Keratinocyte (primary cell): Measurements from ENCODE around the gene DCAF4. TPM values are rescaled to one million over a fixed set of nuclear protein-coding genes. Genes with fewer than 3 reads are reported as not detected.

Experiments
- DNase-seq: peaks from one replicate; pipeline ENCODE4 v3.0.0-alpha.2; 2011; ENCODE audit warnings: low read depth, missing footprints, low spot score
- FAIRE-seq: peaks from 2 replicates; lab custom pipeline; 2011; peaks lifted over from hg19 to GRCh38; lab: Jason Lieb, UNC
- H2AFZ ChIP-seq: 2 replicates; pipeline ENCODE4 v1.6.0; 2012; ENCODE audit warnings: low read length, control low read depth, inconsistent platforms; ENCODE audit not compliant: control insufficient read depth
- H3K27ac ChIP-seq: 2 replicates; pipeline ENCODE4 v1.5.1; 2011; ENCODE audit warnings: low read length; ENCODE audit not compliant: control insufficient read depth, insufficient read depth
- H3K27me3 ChIP-seq: 3 replicates; pipeline ENCODE4 v1.6.0; 2011; ENCODE audit warnings: low read length; ENCODE audit not compliant: control insufficient read depth, insufficient read depth; ENCODE audit errors: extremely low read depth
- H3K36me3 ChIP-seq, 2 experiments: 2 replicates in 1 of 2; 3 replicates in 1 of 2; pipeline ENCODE4 v1.5.1; 2011; ENCODE audit warnings: low read length in 2 of 2, mild to moderate bottlenecking in 1 of 2; ENCODE audit not compliant: control insufficient read depth in 2 of 2, insufficient read depth in 2 of 2; ENCODE audit errors: extremely low read depth in 1 of 2
- H3K4me1 ChIP-seq: 3 replicates; pipeline ENCODE4 v1.5.1; 2011; ENCODE audit warnings: low read length; ENCODE audit not compliant: control insufficient read depth, insufficient read depth; ENCODE audit errors: extremely low read depth
- H3K4me2 ChIP-seq: 3 replicates; pipeline ENCODE4 v1.6.0; 2011; ENCODE audit warnings: low read depth, low read length; ENCODE audit not compliant: control insufficient read depth, insufficient read depth; ENCODE audit errors: extremely low read depth
- H3K4me3 ChIP-seq, 3 experiments: fragments of 200-600 bp in 1 of 3; sonication (generic) in 1 of 3; 2 replicates in 2 of 3; 3 replicates in 1 of 3; pipeline ENCODE4 v1.5.1; 2011 to 2016; ENCODE audit warnings: low read length in 3 of 3, mild to moderate bottlenecking in 3 of 3, control low read depth in 2 of 3, inconsistent platforms in 1 of 3, low read depth in 1 of 3, mixed read lengths in 1 of 3, mixed run types in 1 of 3, moderate library complexity in 1 of 3; ENCODE audit not compliant: control insufficient read depth in 2 of 3, insufficient read depth in 2 of 3; ENCODE audit errors: extremely low read depth in 1 of 3
- H3K79me2 ChIP-seq: 2 replicates; pipeline ENCODE4 v1.6.0; 2012; ENCODE audit warnings: low read length; ENCODE audit not compliant: control insufficient read depth, insufficient read depth
- H3K9ac ChIP-seq: 3 replicates; pipeline ENCODE4 v1.6.0; 2011; ENCODE audit warnings: low read length; ENCODE audit not compliant: control insufficient read depth, insufficient read depth; ENCODE audit errors: extremely low read depth
- H3K9me1 ChIP-seq: 3 replicates; pipeline ENCODE4 v1.6.0; 2011; ENCODE audit warnings: low read length; ENCODE audit not compliant: control insufficient read depth, insufficient read depth; ENCODE audit errors: extremely low read depth
- H3K9me3 ChIP-seq: 2 replicates; pipeline ENCODE4 v1.5.1; 2012; ENCODE audit warnings: low read depth, low read length; ENCODE audit not compliant: control insufficient read depth
- H4K20me1 ChIP-seq: 3 replicates; pipeline ENCODE4 v1.6.0; 2011; ENCODE audit warnings: low read length; ENCODE audit not compliant: control insufficient read depth, insufficient read depth; ENCODE audit errors: extremely low read depth
- EZH2 ChIP-seq: IDR thresholded peaks from one replicate; pipeline ENCODE4 v1.6.1; 2012; ENCODE audit warnings: inconsistent platforms, mild to moderate bottlenecking, low read length, moderate library complexity
- dilution Hi-C: fragments of 300-500 bp; cut with MboI; formaldehyde crosslinking; loops from one replicate; pipeline ENCODE4 v1.7.0; 2020; ENCODE audit warnings: low sequenced_read_pairs; ENCODE audit not compliant: extremely low pct_ligation_motif_present
- polyA plus RNA-seq, 5 experiments: library from polyadenylated mRNA; depleted of rRNA in 3 of 5; stranded (reverse) in 3 of 5; stranded (forward) in 1 of 5; unstranded in 1 of 5; fragments of >200 nt; gene quantifications; 1 replicate in 1 of 5; 2 replicates in 3 of 5; 3 replicates in 1 of 5; pipeline versions ENCODE4 v1.2.1 to v1.2.3, GENCODE V29; 2011 to 2012; ENCODE audit warnings: missing spikeins in 2 of 5, low read depth in 1 of 5, low replicate concordance in 1 of 5
- TF ChIP-seq, protein P1 (sequence below), 3 experiments: IDR thresholded peaks in 1 of 3; conservative IDR thresholded peaks in 1 of 3; optimal IDR thresholded peaks in 1 of 3; 2 replicates in 2 of 3; 3 replicates in 1 of 3; pipeline versions ENCODE3 to v1.5.1; 2011; ENCODE audit warnings: low read length in 3 of 3, mild to moderate bottlenecking in 3 of 3, moderate library complexity in 2 of 3, control low read depth in 1 of 3, inconsistent platforms in 1 of 3; ENCODE audit not compliant: insufficient read depth in 2 of 3; ENCODE audit errors: extremely low read depth in 1 of 3

The DCAF4 gene
- polyA plus RNA-seq, 1 donor (not counting 4 experiments of a cell fraction or from before 2014, with no cell fraction given), result 26.1 TPM

- Histone ChIP-seq H3K4me2 (no peak overlapping the region), H3K36me3 (no peaks in the 10 kb centered on the region), H3K4me3 (no peak overlapping the region), H3K27me3 (peaks cover 19% of the 10 kb centered on the region), H3K27ac (no peak overlapping the region), H3K79me2 (no peaks in the 10 kb centered on the region), H3K9me3 (no peaks in the 10 kb centered on the region), H4K20me1 (no peaks in the 10 kb centered on the region), H2AFZ (no peak overlapping the region), H3K9me1 (no peaks in the 10 kb centered on the region), H3K4me1 (peaks cover 4% of the 10 kb centered on the region), H3K9ac (no peak overlapping the region)
- DNase-seq, result no peak
- TF ChIP-seq EZH2, result no peak
- TF ChIP-seq, protein P1, sequence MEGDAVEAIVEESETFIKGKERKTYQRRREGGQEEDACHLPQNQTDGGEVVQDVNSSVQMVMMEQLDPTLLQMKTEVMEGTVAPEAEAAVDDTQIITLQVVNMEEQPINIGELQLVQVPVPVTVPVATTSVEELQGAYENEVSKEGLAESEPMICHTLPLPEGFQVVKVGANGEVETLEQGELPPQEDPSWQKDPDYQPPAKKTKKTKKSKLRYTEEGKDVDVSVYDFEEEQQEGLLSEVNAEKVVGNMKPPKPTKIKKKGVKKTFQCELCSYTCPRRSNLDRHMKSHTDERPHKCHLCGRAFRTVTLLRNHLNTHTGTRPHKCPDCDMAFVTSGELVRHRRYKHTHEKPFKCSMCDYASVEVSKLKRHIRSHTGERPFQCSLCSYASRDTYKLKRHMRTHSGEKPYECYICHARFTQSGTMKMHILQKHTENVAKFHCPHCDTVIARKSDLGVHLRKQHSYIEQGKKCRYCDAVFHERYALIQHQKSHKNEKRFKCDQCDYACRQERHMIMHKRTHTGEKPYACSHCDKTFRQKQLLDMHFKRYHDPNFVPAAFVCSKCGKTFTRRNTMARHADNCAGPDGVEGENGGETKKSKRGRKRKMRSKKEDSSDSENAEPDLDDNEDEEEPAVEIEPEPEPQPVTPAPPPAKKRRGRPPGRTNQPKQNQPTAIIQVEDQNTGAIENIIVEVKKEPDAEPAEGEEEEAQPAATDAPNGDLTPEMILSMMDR (optimal IDR thresholded peaks at IDR 0.05 in 1 of 3, IDR thresholded peaks at IDR 0.05 in 1 of 3, conservative IDR thresholded peaks at IDR 0.05 in 1 of 3; ENCODE audit: extremely low read depth in 1 of 3, insufficient read depth in 2 of 3, low read length in 3 of 3), result no peak
- FAIRE-seq, result no peak
- dilution Hi-C loops, result no loop called here
These were observed 4.9 kb upstream of the DCAF4 start for GRCh38 chr14:72921396-72921795.

DNA sequence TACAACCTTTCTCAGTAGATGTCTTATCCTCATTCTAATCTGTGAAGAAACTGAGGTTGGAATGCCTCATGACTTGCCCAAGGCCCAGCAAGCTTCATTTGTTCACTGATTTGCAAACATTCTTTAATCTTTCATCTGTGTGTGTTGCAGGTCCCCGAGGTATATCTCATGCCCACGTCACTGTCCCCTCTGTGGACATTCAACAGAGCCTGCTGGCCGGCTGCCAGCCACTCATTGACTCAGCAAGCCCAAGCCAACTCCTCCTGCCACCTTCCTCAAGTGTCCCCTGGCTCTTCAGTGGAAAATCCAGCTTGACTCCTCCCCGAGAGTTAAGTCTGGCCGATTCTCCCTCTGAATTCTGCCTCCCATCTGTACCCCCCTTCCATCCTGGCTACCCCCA is 1.9 kb upstream of the DCAF4 start:
- Histone ChIP-seq H2AFZ (no peak overlapping the region), H3K27ac (no peak overlapping the region), H3K4me3 (no peak overlapping the region), H3K79me2 (peaks cover 11% of the 10 kb centered on the region), H3K4me2 (no peak overlapping the region), H3K4me1 (peaks cover 6% of the 10 kb centered on the region), H3K27me3 (peaks cover 3% of the 10 kb centered on the region), H3K9me1 (no peaks in the 10 kb centered on the region), H4K20me1 (no peaks in the 10 kb centered on the region), H3K9ac (no peak overlapping the region), H3K9me3 (no peaks in the 10 kb centered on the region), H3K36me3 (no peaks in the 10 kb centered on the region)
- dilution Hi-C loops, result no loop called here
- no peak for TF ChIP-seq EZH2
- TF ChIP-seq, protein P1 (optimal IDR thresholded peaks at IDR 0.05 in 1 of 3, IDR thresholded peaks at IDR 0.05 in 1 of 3, conservative IDR thresholded peaks at IDR 0.05 in 1 of 3; ENCODE audit: extremely low read depth in 1 of 3, insufficient read depth in 2 of 3, low read length in 3 of 3), result no peak
- DNase-seq (no peak), FAIRE-seq (no peak)
